ENCODE data around the gene TUT7.

Gene TUT7

DNA sequence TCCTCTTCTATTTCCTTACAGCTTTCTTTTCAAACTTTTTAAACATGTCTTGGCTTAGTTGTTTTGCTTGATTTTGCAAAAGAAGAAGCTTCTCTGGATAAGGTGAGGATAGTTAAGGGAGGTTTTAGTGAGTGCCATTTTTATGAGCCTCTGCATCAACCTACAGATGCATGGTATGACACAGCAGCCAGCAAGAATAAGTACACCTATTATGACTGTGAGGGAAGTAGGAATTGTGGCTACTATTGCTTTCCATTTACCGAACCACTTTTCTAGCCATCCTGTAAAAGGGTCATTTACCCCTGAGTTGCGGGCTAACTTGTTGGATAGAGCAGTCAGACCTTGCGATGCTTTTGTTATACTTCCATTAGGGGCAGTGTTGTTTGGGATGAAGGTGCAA, 7.0 kb upstream of the TUT7 start:
- TF ChIP-seq TAF1 (IDR thresholded peaks at IDR 0.05; ENCODE audit: borderline replicate concordance, insufficient read depth, low read length) (no peak), SIN3A (IDR thresholded peaks at IDR 0.05; ENCODE audit: borderline replicate concordance, insufficient read depth, low read length) (no peak), REST (IDR thresholded peaks at IDR 0.05; ENCODE audit: insufficient read depth in 1 of 2, low read depth in 2 of 2, low read length in 2 of 2) (no peak), FOXP2 (optimal IDR thresholded peaks at IDR 0.05; ENCODE audit: borderline replicate concordance, extremely low read depth, extremely low read length, insufficient read depth) (no peak), POLR2AphosphoS5 (IDR thresholded peaks at IDR 0.05; ENCODE audit: low read depth, low read length) (no peak)

- TF ChIP-seq SIN3A (IDR thresholded peaks at IDR 0.05; ENCODE audit: borderline replicate concordance, insufficient read depth, low read length) (no peak), TAF1 (IDR thresholded peaks at IDR 0.05; ENCODE audit: borderline replicate concordance, insufficient read depth, low read length) (no peak), FOXP2 (optimal IDR thresholded peaks at IDR 0.05; ENCODE audit: borderline replicate concordance, extremely low read depth, extremely low read length, insufficient read depth) (no peak), REST (IDR thresholded peaks at IDR 0.05; ENCODE audit: insufficient read depth in 1 of 2, low read depth in 2 of 2, low read length in 2 of 2) (no peak), POLR2AphosphoS5 (IDR thresholded peaks at IDR 0.05; ENCODE audit: low read depth, low read length) (no peak)
Observed at GRCh38 chr9:86359151-86359879, 5.1 kb upstream of the TUT7 start.

GRCh38 chr9:86356871-86357866, 3.0 kb upstream of the TUT7 start:
- TF ChIP-seq REST (IDR thresholded peaks at IDR 0.05; ENCODE audit: insufficient read depth in 1 of 2, low read depth in 2 of 2, low read length in 2 of 2) (no peak), TAF1 (IDR thresholded peaks at IDR 0.05; ENCODE audit: borderline replicate concordance, insufficient read depth, low read length) (no peak), FOXP2 (optimal IDR thresholded peaks at IDR 0.05; ENCODE audit: borderline replicate concordance, extremely low read depth, extremely low read length, insufficient read depth) (no peak), POLR2AphosphoS5 (IDR thresholded peaks at IDR 0.05; ENCODE audit: low read depth, low read length) (no peak), SIN3A (IDR thresholded peaks at IDR 0.05; ENCODE audit: borderline replicate concordance, insufficient read depth, low read length) (no peak)

DNA sequence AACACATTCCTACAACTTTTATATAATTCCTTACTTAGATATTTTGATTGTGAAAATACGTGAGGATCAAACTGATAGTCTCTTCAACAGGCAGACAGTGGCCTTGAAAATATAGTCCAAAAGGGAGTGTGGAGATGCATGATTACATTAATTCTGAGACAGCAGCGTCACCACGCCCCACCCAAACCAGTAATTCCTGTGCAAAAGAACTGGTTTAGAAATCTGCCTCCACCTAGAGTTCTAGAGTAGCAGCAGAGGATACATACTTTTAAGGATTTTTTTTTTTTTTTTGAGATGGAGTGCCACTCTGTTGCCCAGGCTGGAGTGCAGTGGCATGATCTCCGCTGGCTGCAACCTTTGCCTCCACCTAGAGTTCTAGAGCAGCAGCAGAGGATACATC, 1.6 kb upstream of the TUT7 start:
- TF ChIP-seq FOXP2 (optimal IDR thresholded peaks at IDR 0.05; ENCODE audit: borderline replicate concordance, extremely low read depth, extremely low read length, insufficient read depth) = no peak
- TF ChIP-seq REST (IDR thresholded peaks at IDR 0.05; ENCODE audit: insufficient read depth in 1 of 2, low read depth in 2 of 2, low read length in 2 of 2) = no peak
- TF ChIP-seq POLR2AphosphoS5 (IDR thresholded peaks at IDR 0.05; ENCODE audit: low read depth, low read length) = no peak
- no peak for TF ChIP-seq SIN3A (IDR thresholded peaks at IDR 0.05; ENCODE audit: borderline replicate concordance, insufficient read depth, low read length)

All from PFSK-1 (cell line).